Measurements from ENCODE around the gene RHOBTB3.

The RHOBTB3 gene

DNA sequence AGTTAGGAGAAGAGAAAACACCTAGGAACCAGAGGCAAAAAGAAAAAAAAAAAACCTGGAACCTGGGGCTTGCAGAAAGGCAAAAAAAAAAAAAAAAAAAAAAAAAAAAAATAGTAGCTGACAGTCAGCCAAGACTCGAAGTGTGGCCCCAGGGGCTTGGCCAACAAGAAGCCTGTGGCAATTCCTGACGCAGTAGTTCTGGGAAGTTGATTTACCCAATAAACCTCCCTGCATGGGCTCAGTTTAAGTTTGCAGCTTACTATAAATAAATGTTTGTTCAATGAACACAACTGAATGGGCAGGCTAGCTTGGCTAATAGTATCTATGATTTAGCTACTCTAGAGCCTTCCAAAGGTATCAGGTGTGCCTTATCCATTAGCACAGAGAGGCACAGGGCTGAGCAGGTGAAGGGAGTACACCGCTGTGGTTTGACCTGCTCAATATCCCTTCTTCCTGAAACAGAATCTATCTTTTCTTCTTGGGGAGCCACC, 112.6 kb downstream of the RHOBTB3 start:
- no peaks in the 10 kb centered on the region for H3K36me3 ChIP-seq (ENCODE audit: insufficient read depth, low read length)
- H3K27me3 ChIP-seq (ENCODE audit: insufficient read depth, low read length): no peaks in the 10 kb centered on the region
- H3K4me1 ChIP-seq (ENCODE audit: control insufficient read depth, insufficient read depth, low read length, unreplicated experiment): peaks cover 50% of the 10 kb centered on the region
- H3K27ac ChIP-seq (ENCODE audit: low read depth, low read length): peak overlapping the region; percentile 66
- no peak overlapping the region for H2AFZ ChIP-seq (ENCODE audit: low read length, unreplicated experiment)
- no peak overlapping the region for H3K4me3 ChIP-seq (ENCODE audit: low read depth, low read length)
- H3K79me2 ChIP-seq (ENCODE audit: control insufficient read depth, insufficient read depth, low read length, unreplicated experiment): no peaks in the 10 kb centered on the region

- no peak overlapping the region for H3K27ac ChIP-seq (ENCODE audit: low read depth, low read length)
- H2AFZ ChIP-seq (ENCODE audit: low read length, unreplicated experiment): no peak overlapping the region
- H3K4me1 ChIP-seq (ENCODE audit: control insufficient read depth, insufficient read depth, low read length, unreplicated experiment): peaks cover 58% of the 10 kb centered on the region
- no peaks in the 10 kb centered on the region for H3K27me3 ChIP-seq (ENCODE audit: insufficient read depth, low read length)
- H3K79me2 ChIP-seq (ENCODE audit: control insufficient read depth, insufficient read depth, low read length, unreplicated experiment): no peaks in the 10 kb centered on the region
- no peak overlapping the region for H3K4me3 ChIP-seq (ENCODE audit: low read depth, low read length)
- no peaks in the 10 kb centered on the region for H3K36me3 ChIP-seq (ENCODE audit: insufficient read depth, low read length)
These were observed 114.3 kb downstream of the RHOBTB3 start for GRCh38 chr5:95845391-95845790.
